ENCODE measurements around the gene APAF1.

The APAF1 gene

DNA sequence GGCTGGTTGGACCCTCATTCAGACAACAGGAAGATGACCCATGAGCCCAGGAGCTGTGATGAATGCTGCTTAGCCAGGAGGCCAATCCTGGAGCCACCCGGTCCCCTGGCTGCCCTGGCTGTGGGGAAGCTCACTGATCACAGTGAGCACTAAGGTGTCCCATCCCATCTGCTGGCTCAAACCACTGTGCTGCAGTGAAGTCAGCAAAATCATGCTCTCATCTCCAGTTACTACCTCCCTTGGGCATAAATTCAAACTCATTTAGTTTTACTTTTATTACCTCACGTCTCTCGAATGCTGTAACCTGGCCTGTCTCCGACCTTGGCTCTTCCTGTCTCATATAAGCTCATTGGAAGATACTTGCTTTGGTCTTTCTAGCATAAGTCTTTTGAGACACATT lies 112.4 kb downstream of the APAF1 start:
- DNase-seq = no peak

- DNase-seq = no peak
Measured at GRCh38 chr12:98758331-98758730, 113.2 kb downstream of the APAF1 start.

DNA sequence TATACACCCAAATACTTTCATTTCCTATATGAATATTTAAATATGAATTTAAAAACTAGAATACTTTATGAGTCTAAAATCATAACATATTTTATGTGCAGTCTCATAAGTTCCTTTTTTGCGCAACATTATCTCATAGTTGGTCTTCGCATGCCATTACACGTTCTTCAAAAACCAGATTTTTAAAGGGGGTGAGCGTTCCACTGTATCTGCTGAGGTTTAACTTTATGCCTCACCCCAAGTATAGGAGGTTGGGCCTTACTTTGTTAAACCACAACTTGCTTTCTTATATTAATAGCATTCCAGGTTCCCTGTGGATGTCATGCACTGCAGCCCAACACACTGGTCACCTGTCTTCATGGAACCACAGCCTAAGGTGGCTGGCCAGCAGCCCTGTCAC lies 118.6 kb downstream of the APAF1 start:
- no peak for DNase-seq

DNA sequence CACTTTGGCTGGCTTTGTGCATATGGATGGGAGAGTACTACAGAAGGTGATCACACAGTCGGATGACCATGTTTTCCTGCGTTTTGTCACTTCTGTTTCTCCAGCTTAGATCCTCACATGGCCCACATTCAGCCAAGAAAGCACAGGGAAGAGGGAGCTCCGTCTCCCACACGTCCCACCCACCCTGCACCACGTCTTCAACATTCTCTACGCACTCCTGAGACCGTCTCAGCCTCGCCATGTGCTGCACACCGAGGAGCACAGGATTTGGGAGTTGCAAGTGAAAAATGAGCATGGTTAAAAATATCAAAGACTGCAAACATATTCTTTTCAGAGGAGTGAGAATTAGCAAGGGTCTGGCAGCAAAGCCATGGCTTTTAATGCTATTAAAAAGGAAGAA lies 122.2 kb downstream of the APAF1 start:
- no peak for DNase-seq

GRCh38 chr12:98769068-98769467 lies 124.0 kb downstream of the APAF1 start:
- no peak for DNase-seq

DNA sequence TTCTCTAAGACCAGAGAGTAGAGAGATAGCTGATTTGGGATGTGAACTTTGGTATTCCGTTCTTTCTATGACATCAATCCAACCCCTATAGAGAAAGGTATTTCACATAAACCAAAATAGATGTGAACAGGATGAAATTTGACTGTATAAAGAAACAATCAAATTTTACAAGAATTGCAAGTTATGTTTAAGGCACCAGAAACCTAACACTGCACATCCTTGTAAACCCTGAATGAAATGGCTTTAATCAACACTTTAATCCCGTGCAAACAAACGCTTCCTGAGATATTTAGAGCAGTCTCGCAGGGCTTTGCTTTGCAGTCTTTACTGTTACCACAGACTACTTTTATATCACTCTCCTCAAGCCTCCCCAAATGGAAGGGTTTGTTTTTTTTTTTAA lies 125.1 kb downstream of the APAF1 start:
- no peak for DNase-seq

- no peak for DNase-seq
Measured at GRCh38 chr12:98771811-98772752, 127.0 kb downstream of the APAF1 start.

- DNase-seq = no peak
Measured at GRCh38 chr12:98772818-98773217, 127.7 kb downstream of the APAF1 start.

GRCh38 chr12:98780261-98780660 lies 135.2 kb downstream of the APAF1 start:
- no peak for DNase-seq

DNA sequence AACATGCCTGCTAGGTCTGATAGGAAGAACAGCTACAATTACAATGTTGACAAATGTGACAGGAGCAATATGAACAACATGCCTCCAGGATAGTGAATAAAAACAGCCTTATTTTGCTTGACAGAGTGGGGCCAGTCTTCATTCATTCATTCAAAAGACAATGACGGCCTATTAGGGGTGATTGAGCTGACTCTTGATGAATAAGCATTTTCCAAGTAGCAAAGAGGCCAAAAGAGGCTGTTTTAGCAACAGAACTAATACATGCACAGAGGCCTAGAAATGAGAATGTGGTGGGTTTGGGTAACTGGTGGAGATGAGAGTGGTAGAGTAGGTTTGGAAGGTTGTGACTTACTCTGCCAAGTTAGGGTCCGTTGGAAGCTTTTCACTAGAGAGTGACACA lies 138.3 kb downstream of the APAF1 start:
- DNase-seq = no peak
